Raji (cell line): ENCODE measurements around the gene PURA.

ENCODE experiments used
- POLR2A ChIP-seq: IDR thresholded peaks from 2 replicates; pipeline ENCODE4 v1.6.1; 2011; ENCODE audit warnings: low read depth, low read length, control low read depth; ENCODE audit not compliant: insufficient read depth

The PURA gene

GRCh38 chr5:140162275-140162674 lies 48.4 kb downstream of the PURA start:
- TF ChIP-seq POLR2A = no peak

- no peak for TF ChIP-seq POLR2A
These were observed 48.9 kb downstream of the PURA start for GRCh38 chr5:140162781-140163180.

GRCh38 chr5:140165101-140165922 lies 51.4 kb downstream of the PURA start:
- TF ChIP-seq POLR2A = no peak

GRCh38 chr5:140165923-140166270 lies 52.0 kb downstream of the PURA start:
- TF ChIP-seq POLR2A = no peak

- no peak for TF ChIP-seq POLR2A
These were observed 53.0 kb downstream of the PURA start for GRCh38 chr5:140166911-140167310.

GRCh38 chr5:140168371-140168770 lies 54.5 kb downstream of the PURA start:
- TF ChIP-seq POLR2A = no peak

GRCh38 chr5:140169410-140169809 lies 55.5 kb downstream of the PURA start:
- TF ChIP-seq POLR2A = no peak

- no peak for TF ChIP-seq POLR2A
These were observed 58.6 kb downstream of the PURA start for GRCh38 chr5:140172483-140172882.

GRCh38 chr5:140174014-140174413 lies 60.1 kb downstream of the PURA start:
- no peak for TF ChIP-seq POLR2A

- TF ChIP-seq POLR2A = peak; percentile 94
These were observed 60.8 kb downstream of the PURA start, which contains the start of gene CYSTM1 for GRCh38 chr5:140174465-140175366. TSS of gene CYSTM1 (plus strand) at chr5:140175188. CDS start at chr5:140194466, 19,278 bp downstream.
